H54 (cell line): ENCODE results near the gene HERC6.
A peak's percentile ranks its signal among the peaks of the same experiment; 100 is the strongest.
"Not testable (repeated sequence)": the region's sequence is repeated elsewhere in the genome, so short reads cannot be mapped to it uniquely, and the experiment has no call there.

Experiments used
- DNase-seq: peaks from one replicate; pipeline ENCODE4 v3.0.0; 2011; ENCODE audit warnings: low spot score, mixed read lengths; ENCODE audit not compliant: insufficient read length
- FAIRE-seq: peaks from 3 replicates; lab custom pipeline; 2011; peaks lifted over from hg19 to GRCh38; lab: Jason Lieb, UNC
- POLR2A ChIP-seq: IDR thresholded peaks from 2 replicates; pipeline ENCODE4 v1.6.1; 2011; ENCODE audit warnings: low read depth, mild to moderate bottlenecking, low read length

Gene HERC6

DNA sequence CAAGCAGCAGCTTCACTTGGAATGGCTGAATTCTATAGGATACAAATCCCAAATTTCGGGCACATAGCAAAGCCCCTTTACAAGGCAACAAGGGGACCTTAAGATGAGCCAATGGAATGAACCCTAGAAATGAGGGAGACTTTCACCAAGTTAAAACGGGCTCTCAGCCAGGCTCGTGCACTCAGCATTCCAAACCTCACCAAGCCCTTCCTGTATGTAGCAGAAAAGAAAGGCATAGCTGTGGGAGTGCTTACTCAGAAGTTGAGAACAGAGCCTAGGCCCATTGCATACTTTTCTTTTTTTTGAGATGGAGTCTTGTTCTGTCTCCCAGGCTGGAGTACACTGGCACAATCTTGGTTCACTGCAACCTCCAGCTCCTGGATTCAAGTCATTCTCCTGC lies 67.5 kb downstream of the HERC6 start:
- DNase-seq (no peak), FAIRE-seq (no peak)
- TF ChIP-seq POLR2A, result no peak

- no peak for FAIRE-seq
- no peak for TF ChIP-seq POLR2A
- DNase-seq, result no peak
Measured at GRCh38 chr4:88447371-88448095, 68.9 kb downstream of the HERC6 start.

DNA sequence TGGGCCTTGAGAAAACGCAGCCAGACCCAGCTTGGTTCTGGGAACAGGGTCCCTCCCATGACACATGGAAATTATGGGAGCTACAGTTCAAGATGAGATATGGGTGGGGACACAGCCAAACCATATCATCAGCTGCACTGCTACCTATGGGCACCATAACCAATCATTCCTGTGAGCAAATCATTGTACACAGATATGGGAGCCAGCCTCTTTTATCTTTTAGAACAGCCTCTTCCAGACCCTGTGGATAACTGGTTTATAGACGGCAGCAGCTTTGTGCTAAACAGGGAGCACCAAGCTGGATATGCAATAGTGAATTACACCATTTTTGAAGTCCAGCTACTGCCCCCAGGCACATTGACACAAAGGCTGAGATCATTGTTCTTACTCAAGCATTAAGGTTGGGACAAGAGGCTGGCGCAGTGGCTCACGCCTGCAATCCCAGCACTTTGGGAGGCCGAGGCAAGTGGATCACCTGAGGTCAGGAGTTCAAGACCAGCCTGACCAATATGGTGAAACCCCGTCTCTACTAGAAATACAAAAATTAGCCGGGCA lies 69.6 kb downstream of the HERC6 start:
- not testable (repeated sequence) for DNase-seq, FAIRE-seq

DNA sequence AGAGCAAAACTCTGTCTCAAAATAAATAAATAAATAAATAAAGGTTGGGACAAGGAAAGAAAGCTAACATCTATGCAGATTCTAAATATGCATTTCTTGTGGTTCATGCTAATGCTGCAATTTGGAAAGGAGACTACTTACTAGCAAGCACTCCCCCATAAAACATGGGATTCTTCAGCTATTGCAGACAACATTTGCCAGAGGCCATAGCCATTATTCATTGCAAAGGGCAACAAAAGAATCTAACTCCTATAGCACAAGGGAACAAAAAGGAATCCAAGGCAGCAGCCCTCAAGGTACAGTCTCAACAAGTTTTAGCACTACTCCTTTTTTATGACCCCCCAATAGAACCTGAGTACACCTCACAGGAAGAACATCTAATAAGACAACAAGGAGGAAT lies 70.2 kb downstream of the HERC6 start:
- no peak for FAIRE-seq
- no peak for TF ChIP-seq POLR2A
- no peak for DNase-seq

DNA sequence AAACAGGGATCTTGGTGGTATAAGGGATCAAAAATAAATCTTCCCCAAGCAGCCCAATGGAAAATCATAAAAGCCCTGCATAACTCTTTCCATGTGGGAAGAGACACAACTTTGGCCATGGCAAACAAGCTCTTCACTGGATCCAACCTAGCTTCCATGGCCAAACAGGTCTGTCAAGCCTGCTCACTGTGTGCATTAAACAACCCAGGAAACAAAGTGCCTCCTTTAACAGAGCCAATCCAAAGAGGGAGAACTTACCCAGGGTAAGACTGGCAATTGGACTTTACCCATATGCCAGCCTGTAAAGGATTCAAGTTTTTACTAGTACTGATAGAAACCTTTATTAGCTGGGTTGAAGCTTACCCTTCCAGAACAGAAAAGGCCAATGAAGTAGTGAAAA lies 70.6 kb downstream of the HERC6 start:
- TF ChIP-seq POLR2A, result no peak
- no peak for FAIRE-seq

DNA sequence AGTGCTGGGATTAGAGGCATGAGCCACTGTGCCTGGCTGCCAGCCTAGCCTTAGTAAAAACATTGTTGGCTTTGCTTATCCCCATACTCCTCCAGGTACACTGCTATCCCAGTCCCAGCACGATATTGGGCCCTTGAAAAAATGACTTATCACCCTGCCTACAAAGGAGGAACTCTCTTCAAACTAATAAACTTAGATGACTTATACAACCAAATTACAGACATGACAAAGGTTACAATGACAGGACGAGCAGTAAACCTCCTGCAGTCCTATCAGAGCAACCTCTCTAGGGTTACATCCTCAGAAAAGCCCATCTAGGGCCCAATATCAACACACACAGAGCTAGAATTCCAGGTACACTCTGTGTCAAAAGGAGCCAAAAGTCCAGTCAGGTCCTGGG lies 72.6 kb downstream of the HERC6 start:
- no peak for DNase-seq
- TF ChIP-seq POLR2A, result no peak
- FAIRE-seq, result no peak

More for the DNA sequence above, 70.6 kb downstream of the HERC6 start:
- no peak for DNase-seq

DNA sequence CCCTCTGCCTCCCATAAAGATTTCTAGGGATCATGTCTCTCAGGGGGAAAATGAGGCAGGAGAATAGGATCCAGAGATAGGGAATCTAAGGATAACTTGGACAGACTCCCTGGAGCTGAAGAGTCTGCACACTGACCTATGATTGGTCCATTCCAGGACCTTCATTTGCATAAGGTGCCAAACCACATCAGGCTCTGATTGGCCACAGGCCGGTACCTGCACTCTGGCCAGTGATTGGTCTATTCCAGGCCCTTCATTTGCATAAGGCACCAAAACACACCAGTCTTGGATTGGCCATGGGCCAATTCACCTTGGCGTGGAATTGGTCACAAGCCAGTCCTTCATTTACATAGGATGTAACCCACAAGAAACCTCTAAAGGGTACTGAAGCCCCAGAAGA lies 74.3 kb downstream of the HERC6 start:
- no peak for TF ChIP-seq POLR2A
- no peak for DNase-seq
- FAIRE-seq, result no peak

- no peak for TF ChIP-seq POLR2A
- DNase-seq (peak; percentile 72), FAIRE-seq (peak; percentile 89)
Measured at GRCh38 chr4:88456670-88457306, 78.1 kb downstream of the HERC6 start, which contains the start of gene HERC5. Gene HERC5, plus strand, starts transcription at chr4:88457119. Its CDS starts 151 bp downstream, at chr4:88457270.

- TF ChIP-seq POLR2A, result no peak
- no peak for FAIRE-seq
- DNase-seq, result peak; percentile 30
Measured at GRCh38 chr4:88457307-88458103, 78.9 kb downstream of the HERC6 start.

DNA sequence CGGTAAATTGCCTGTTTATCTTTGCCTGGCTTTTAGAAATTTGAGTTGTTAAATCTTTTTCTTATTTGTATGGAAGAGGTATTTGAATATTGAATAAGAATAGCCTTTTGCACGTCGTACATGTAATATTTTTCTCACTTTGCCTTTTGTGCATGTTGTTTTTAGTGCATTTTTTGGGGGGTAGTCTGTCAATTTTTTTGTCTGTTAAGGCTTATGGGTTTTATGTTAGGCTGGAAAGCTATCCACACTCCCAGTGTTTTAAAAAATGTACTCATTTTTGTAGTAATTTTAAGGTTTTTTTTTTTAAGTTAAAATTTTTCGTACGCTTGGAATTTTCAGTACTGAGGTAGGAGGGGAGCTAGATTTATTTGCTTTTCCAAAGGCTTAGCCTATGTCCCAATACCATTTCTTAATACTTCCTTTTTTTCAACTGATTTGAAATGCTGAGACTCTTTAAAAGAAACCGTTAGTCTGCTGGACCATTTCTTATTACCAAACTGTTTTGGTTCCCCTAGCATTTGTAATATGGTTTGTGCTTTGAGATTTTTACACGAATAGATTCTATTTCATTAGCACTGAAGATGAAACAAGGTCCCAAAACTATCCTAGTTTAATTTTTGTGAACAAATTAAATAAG lies 79.6 kb downstream of the HERC6 start:
- FAIRE-seq, result no peak

GRCh38 chr4:88465653-88466192 lies 87.1 kb downstream of the HERC6 start:
- no peak for DNase-seq
- no peak for FAIRE-seq
- no peak for TF ChIP-seq POLR2A

More for the DNA sequence above, 79.6 kb downstream of the HERC6 start:
- TF ChIP-seq POLR2A, result no peak
- no peak for DNase-seq

DNA sequence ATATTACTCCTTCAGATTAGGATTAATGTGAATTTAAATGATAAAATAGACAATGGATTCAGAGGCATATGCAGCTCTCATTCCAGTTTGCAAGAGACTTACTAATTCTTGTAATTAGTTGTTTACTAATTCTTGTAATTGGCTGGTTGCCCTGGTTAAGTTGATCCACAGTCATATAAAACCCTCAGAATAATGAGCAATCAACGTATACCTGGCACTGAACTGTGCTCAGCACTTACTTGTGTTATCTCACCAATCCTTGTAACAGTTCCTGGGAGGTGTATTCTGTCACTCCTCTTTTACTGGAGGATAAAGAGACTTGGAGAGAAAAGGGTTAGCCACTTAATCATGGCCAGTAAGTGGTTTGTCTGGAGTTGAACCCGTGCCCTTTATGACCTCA lies 88.7 kb downstream of the HERC6 start:
- FAIRE-seq (no peak), DNase-seq (no peak)
- no peak for TF ChIP-seq POLR2A

GRCh38 chr4:88477229-88477860 lies 98.7 kb downstream of the HERC6 start:
- TF ChIP-seq POLR2A, result no peak
- no peak for DNase-seq
- FAIRE-seq, result no peak
